CD14-positive monocyte (primary cell): ENCODE measurements around the gene GSTM4. TPM values are rescaled to one million over a fixed set of nuclear protein-coding genes. Genes with fewer than 3 reads are reported as not detected.

ENCODE experiments used
- DNase-seq, 3 donors: peaks; one replicate each; pipeline ENCODE4 v3.0.0-alpha.2; 2011 to 2022
- H2AFZ ChIP-seq: 2 replicates; pipeline ENCODE4 v1.6.0; 2012; ENCODE audit warnings: mild to moderate bottlenecking, low read depth, low read length, inconsistent platforms; ENCODE audit not compliant: insufficient read depth, poor library complexity, severe bottlenecking
- H3K27ac ChIP-seq, 2 donors: 1 replicate in 1 of 2; 2 replicates in 1 of 2; pipeline ENCODE4 v1.5.1; 2012 to 2013; ENCODE audit warnings: low read length in 2 of 2, control low read depth in 1 of 2, inconsistent platforms in 1 of 2, low read depth in 1 of 2, mild to moderate bottlenecking in 1 of 2
- H3K27me3 ChIP-seq, 2 donors: one replicate each; pipeline versions ENCODE4 v1.6.0 to v1.6.1; 2011 to 2013; ENCODE audit warnings: low read length in 2 of 2; ENCODE audit not compliant: control insufficient read depth in 2 of 2, insufficient read depth in 2 of 2
- H3K36me3 ChIP-seq, 2 donors: replicated peaks in 1 of 2; 1 replicate in 1 of 2; 2 replicates in 1 of 2; pipeline versions ENCODE4 v1.5.1 to v1.6.1; 2012 to 2013; ENCODE audit warnings: low read length in 2 of 2, control low read depth in 1 of 2, inconsistent platforms in 1 of 2, mild to moderate bottlenecking in 1 of 2; ENCODE audit not compliant: insufficient read depth in 2 of 2, control insufficient read depth in 1 of 2
- H3K4me1 ChIP-seq, 2 donors: 1 replicate in 1 of 2; 2 replicates in 1 of 2; pipeline versions ENCODE4 v1.5.1 to v1.6.1; 2012 to 2013; ENCODE audit warnings: low read length in 2 of 2, control low read depth in 1 of 2, inconsistent platforms in 1 of 2, mild to moderate bottlenecking in 1 of 2, moderate library complexity in 1 of 2; ENCODE audit not compliant: insufficient read depth in 2 of 2, control insufficient read depth in 1 of 2
- H3K4me2 ChIP-seq: replicated peaks from 2 replicates; pipeline ENCODE3; 2012; ENCODE audit warnings: low read length, moderate library complexity, mild to moderate bottlenecking; ENCODE audit not compliant: poor library complexity, severe bottlenecking; ENCODE audit errors: extremely low read depth
- H3K4me3 ChIP-seq, 3 experiments: fragments of 200-600 bp in 1 of 3; sonication (generic) in 1 of 3; replicated peaks in 1 of 3; 1 replicate in 2 of 3; 2 replicates in 1 of 3; pipeline ENCODE4 v1.5.1; 2011 to 2013; ENCODE audit warnings: low read length in 3 of 3, mild to moderate bottlenecking in 3 of 3, control low read depth in 2 of 3, low read depth in 2 of 3, inconsistent platforms in 1 of 3, moderate library complexity in 1 of 3
- H3K79me2 ChIP-seq: 2 replicates; pipeline ENCODE4 v1.6.0; 2012; ENCODE audit warnings: mild to moderate bottlenecking, control low read depth, inconsistent platforms, low read length, moderate library complexity; ENCODE audit not compliant: insufficient read depth
- H3K9ac ChIP-seq: 2 replicates; pipeline ENCODE4 v1.6.0; 2017; ENCODE audit warnings: low read length, mild to moderate bottlenecking; ENCODE audit not compliant: insufficient read depth, poor library complexity, severe bottlenecking
- H3K9me3 ChIP-seq, 2 donors: replicated peaks in 1 of 2; 1 replicate in 1 of 2; 2 replicates in 1 of 2; pipeline versions ENCODE4 v1.5.1 to v1.6.1; 2012 to 2013; ENCODE audit warnings: low read length in 2 of 2, control low read depth in 1 of 2; ENCODE audit not compliant: control insufficient read depth in 1 of 2, insufficient read depth in 1 of 2
- H4K20me1 ChIP-seq: 2 replicates; pipeline ENCODE4 v1.6.0; 2012; ENCODE audit warnings: mild to moderate bottlenecking, low read length, control low read depth, moderate library complexity; ENCODE audit not compliant: insufficient read depth
- H3K27ac Mint-ChIP-seq, 7 donors: one replicate each; pipeline ENCODE4 v1.8.0; 2020; ENCODE audit warnings: mild to moderate bottlenecking in 7 of 7, mixed read lengths in 7 of 7, moderate library complexity in 6 of 7, inconsistent platforms in 2 of 7
- H3K27me3 Mint-ChIP-seq, 3 donors: one replicate each; pipeline ENCODE4 v1.8.0; 2021 to 2022; ENCODE audit warnings: low read depth in 3 of 3, mild to moderate bottlenecking in 3 of 3, mixed read lengths in 3 of 3, moderate library complexity in 3 of 3, inconsistent platforms in 1 of 3
- H3K36me3 Mint-ChIP-seq, 2 donors: one replicate each; pipeline ENCODE4 v1.8.0; 2020; ENCODE audit warnings: mixed read lengths in 2 of 2, inconsistent platforms in 1 of 2, mild to moderate bottlenecking in 1 of 2
- H3K4me1 Mint-ChIP-seq: one replicate; pipeline ENCODE4 v1.8.0; 2020; ENCODE audit warnings: mild to moderate bottlenecking, mixed read lengths
- H3K4me3 Mint-ChIP-seq, 2 donors: one replicate each; pipeline ENCODE4 v1.8.0; 2020; ENCODE audit warnings: mild to moderate bottlenecking in 2 of 2, mixed read lengths in 2 of 2, moderate library complexity in 1 of 2
- H3K9me3 Mint-ChIP-seq, 7 donors: one replicate each; pipeline ENCODE4 v1.8.0; 2020 to 2022; ENCODE audit warnings: mixed read lengths in 7 of 7, mild to moderate bottlenecking in 6 of 7, moderate library complexity in 6 of 7, inconsistent platforms in 2 of 7
- WGBS: methylation state at CpG from one replicate; pipeline ENCODE4 v1.1.5; 2013; ENCODE audit warnings: missing lambda C conversion rate; ENCODE audit not compliant: insufficient coverage; 5-methylcytosine and 5-hydroxymethylcytosine counted together
- intact Hi-C, 2 donors: fragments of 100-400 bp; cut with micrococcal nuclease; formaldehyde crosslinking; loops; one replicate each; pipeline versions ENCODE4 v1.15.0 to v1.15.1; 2023
- polyA plus RNA-seq, 3 donors: library from polyadenylated mRNA; depleted of rRNA in 1 of 3; unstranded in 2 of 3; stranded (reverse) in 1 of 3; fragments of 300-500 nt in 2 of 3; fragments of >200 nt in 1 of 3; fragmentation: Illumina TruSeq in 2 of 3; gene quantifications; 1 replicate in 2 of 3; 2 replicates in 1 of 3; pipeline ENCODE4 v1.2.3, GENCODE V29; 2012 to 2021
- TF ChIP-seq, protein P1 (sequence below): fragments of 200-600 bp; IDR thresholded peaks from one replicate; pipeline ENCODE4 v1.8.0; 2022; ENCODE audit warnings: antibody characterized with exemption, mild to moderate bottlenecking

The GSTM4 gene
- polyA plus RNA-seq, 3 donors = 11.9 to 22.9 (median 15.9) TPM

DNA sequence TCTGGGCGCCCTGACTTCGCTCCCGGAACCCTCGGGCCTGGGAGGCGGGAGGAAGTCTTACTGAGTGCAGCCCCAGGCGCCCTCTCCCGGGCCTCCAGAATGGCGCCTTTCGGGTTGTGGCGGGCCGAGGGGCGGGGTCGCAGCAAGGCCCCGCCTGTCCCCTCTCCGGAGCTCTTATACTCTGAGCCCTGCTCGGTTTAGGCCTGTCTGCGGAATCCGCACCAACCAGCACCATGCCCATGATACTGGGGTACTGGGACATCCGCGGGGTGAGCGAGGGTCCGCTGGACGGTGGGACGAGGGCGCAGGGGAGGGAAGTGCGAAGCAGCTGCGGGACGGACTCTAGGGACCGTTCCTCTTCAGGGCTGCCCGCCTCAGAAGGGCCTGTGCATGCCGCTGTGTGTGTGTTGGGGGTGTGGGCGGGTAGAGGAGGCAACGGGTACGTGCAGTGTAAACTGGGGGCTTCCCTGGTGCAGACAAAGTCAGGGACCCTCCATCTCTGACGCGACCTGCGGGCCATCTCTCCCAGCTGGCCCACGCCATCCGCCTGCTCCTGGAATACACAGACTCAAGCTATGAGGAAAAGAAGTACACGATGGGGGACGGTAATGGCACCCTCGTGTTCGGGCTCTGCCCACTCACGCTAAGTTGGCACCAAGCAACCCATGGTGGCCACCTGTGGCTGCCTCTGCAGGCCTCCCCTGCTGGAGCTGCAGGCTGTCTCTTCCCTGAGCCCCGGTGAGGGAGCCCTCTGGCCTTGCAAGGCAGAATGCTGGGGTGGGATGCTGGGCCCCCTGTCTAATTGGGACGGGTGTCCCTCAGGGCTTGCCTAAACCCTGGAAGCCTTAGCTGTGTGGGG, 32.0 kb downstream of the GSTM4 start, which contains the start of gene GSTM1:
TSS of gene GSTM1 (plus strand) at position 177 of the 859 bp plus-strand sequence. CDS start at position 234, 57 bp downstream.
- Histone ChIP-seq H3K79me2 (no peaks in the 10 kb centered on the region), H3K4me3 (no peak within 1 kb of the TSS), H3K9ac (no peak within 1 kb of the TSS), H3K36me3 (no peaks in the 10 kb centered on the region), H3K4me1 (peaks cover 0 to 10% of the 10 kb centered on the region in 2 donors), H4K20me1 (no peaks in the 10 kb centered on the region), H3K27ac (peak within 1 kb of the TSS in 1 of 2 donors; percentile 38), H3K9me3 (no peaks in the 10 kb centered on the region), H3K27me3 (no peaks in the 10 kb centered on the region), H3K4me2 (no peak within 1 kb of the TSS), H2AFZ (no peak within 1 kb of the TSS)
- TF ChIP-seq, protein P1, sequence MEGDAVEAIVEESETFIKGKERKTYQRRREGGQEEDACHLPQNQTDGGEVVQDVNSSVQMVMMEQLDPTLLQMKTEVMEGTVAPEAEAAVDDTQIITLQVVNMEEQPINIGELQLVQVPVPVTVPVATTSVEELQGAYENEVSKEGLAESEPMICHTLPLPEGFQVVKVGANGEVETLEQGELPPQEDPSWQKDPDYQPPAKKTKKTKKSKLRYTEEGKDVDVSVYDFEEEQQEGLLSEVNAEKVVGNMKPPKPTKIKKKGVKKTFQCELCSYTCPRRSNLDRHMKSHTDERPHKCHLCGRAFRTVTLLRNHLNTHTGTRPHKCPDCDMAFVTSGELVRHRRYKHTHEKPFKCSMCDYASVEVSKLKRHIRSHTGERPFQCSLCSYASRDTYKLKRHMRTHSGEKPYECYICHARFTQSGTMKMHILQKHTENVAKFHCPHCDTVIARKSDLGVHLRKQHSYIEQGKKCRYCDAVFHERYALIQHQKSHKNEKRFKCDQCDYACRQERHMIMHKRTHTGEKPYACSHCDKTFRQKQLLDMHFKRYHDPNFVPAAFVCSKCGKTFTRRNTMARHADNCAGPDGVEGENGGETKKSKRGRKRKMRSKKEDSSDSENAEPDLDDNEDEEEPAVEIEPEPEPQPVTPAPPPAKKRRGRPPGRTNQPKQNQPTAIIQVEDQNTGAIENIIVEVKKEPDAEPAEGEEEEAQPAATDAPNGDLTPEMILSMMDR = no peak
- Mint-ChIP-seq H3K36me3 (peaks cover 0 to 8% of the 10 kb centered on the region in 2 donors), H3K4me1 (no peaks in the 10 kb centered on the region), H3K27ac (peak within 1 kb of the TSS in 5 of 7 donors; percentile 45 to 85 (median 81)), H3K4me3 (peak within 1 kb of the TSS in 1 of 2 donors; percentile 96), H3K9me3 (peaks cover 0 to 11% (median 7%) of the 10 kb centered on the region in 7 donors), H3K27me3 (no peaks in the 10 kb centered on the region)
- DNase-seq = peak in 2 of 3 donors; percentile 57 to 58
- intact Hi-C loops = no loop called here
- no CpG with 5 or more reads among the region's 46 CpGs for WGBS

DNA sequence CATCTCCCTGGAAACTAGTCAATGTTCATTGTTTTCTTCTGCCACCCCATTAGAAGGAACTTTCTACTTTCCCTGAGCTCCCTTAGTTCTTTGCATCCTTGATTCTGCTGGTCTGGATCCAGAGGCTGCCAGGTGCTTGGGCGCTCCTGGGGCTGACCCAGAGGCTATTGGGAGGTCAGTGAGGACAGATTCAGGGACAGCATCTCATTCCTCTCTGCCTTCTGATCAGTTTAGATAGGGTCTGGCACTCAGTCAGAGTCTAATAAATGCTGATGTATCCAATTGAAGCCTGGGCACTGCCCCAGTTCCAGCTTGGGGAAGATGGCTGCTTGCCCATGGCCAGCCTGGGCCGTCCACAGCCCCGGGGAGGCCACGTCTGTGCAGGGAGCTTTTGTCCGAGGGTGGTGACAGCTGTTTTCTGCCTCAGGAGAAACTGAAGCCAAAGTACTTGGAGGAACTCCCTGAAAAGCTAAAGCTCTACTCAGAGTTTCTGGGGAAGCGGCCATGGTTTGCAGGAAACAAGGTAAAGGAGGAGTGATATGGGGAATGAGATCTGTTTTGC, 34.0 kb downstream of the GSTM4 start:
- no peaks in the 10 kb centered on the region for H3K79me2 ChIP-seq

More for the DNA sequence above, 34.0 kb downstream of the GSTM4 start:
- Histone ChIP-seq H4K20me1 (no peaks in the 10 kb centered on the region), H3K9ac (no peak overlapping the region), H3K27ac (no peak overlapping the region), H3K36me3 (no peaks in the 10 kb centered on the region), H3K9me3 (no peaks in the 10 kb centered on the region), H3K4me1 (peaks cover 0 to 10% of the 10 kb centered on the region in 2 donors), H3K4me2 (no peak overlapping the region), H3K4me3 (no peak overlapping the region), H3K27me3 (no peaks in the 10 kb centered on the region), H2AFZ (no peak overlapping the region)
- DNase-seq = no peak
- Mint-ChIP-seq H3K9me3 (peaks cover 0 to 5% (median under 1%) of the 10 kb centered on the region in 7 donors), H3K27ac (no peak overlapping the region), H3K27me3 (no peaks in the 10 kb centered on the region), H3K36me3 (peaks cover 0 to 9% of the 10 kb centered on the region in 2 donors), H3K4me1 (no peaks in the 10 kb centered on the region), H3K4me3 (no peak overlapping the region)
- intact Hi-C loops = no loop called here
- no CpG with 5 or more reads among the region's 6 CpGs for WGBS
- TF ChIP-seq, protein P1 = no peak
